ENCODE data around the gene CCDC12.
A peak's percentile ranks its signal among the peaks of the same experiment; 100 is the strongest.

The CCDC12 gene

DNA sequence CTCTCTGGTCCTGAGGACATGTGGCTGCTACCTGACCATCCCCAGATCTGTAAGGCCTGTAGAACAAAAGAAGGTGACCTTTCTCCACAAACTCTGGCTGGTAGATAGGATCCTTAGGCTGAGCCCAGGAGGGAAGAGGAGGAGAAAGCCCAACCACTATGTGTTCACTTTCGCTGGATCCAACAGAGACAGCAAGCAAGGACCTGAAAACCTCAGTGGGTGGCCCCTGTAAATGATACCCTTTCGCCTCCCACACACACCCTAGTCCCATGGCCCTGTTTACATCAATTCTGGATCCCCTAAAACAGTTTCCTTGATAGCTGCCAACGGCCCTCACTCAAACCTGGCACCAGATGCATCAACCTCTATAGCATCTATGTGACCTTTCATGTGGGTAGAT, 22.4 kb downstream of the CCDC12 start:
- no peak for DNase-seq

DNA sequence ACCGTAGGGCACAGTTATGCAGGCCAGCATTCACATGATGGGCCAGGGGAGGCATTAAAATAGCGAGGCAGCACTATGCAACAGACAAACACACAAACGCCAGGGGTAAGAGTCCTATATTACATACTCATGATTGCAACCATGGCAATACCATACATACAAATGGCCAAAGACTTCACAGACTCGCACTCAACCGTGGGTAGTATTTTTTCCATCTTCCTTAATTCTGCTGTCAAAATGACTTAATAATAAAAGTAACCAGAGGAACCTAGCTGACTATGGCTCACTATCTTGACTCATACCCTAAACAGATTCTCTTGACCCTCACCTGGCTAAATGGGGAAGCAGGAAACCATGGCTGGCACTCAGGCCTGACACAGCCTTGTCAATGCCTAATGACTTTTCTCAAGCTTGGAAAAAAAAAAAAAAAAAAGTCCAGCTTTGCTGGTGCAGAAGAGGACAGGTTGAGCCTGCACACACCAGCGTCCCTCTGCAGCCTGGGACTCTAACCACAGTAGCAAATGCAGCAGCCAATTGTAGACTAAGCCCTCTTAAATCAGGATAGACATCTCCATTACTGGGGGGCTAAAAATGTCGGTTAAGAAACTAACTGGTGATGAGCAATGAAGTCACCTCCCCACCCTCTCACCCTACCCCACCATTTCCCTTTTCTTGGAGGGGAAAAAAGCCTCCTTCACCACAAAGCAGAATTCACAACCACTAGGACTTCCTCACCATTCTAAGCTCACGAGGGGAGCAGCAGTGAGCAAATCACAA, 23.1 kb downstream of the CCDC12 start:
- no peak for DNase-seq

DNA sequence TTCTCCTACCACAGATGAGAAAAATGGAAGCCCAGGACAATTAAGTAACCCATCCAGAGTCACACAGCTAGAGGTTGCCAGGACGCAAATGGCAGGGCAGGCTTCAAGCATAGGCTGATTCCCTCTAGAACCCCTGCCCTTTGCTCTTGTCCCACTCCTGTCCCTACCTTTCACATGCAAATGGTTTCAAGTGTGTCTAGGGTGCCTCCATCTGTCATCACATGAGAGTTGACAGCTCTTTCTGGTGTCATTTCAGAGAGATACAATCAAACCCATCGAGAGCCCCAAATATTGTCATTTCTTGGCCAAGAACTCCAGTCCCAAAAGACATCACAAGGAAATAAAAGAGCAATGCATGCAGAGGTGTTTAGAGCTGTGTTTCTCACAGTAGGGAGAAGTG, 23.7 kb downstream of the CCDC12 start:
- DNase-seq, result no peak

DNA sequence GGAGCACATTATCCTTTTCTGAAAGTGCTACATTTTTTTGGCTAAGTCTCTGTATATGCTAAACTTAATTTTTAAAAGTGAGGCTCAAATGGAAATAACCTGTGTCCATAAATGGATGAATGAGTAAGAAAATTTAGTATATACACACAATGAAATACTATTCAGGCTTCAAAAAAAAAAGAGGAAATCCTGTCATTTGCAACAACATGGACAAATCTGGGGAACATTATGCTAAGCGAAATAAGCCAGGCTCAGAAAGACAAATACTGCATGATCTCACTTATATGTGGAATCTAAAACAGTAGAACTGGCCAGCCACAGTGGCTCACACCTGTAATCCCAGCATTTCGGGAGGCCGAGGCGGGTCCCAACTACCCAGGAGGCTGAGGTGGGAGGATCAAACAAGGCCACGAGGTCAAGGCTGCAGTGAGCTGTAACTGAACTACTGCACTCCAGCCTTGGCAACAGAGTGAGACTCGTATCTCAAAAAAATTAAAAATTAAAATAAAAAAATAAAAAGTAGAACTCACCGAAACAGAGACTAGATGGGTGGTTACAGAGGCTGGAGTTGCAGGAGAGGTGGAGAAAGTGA, 25.8 kb downstream of the CCDC12 start:
- no peak for DNase-seq

DNA sequence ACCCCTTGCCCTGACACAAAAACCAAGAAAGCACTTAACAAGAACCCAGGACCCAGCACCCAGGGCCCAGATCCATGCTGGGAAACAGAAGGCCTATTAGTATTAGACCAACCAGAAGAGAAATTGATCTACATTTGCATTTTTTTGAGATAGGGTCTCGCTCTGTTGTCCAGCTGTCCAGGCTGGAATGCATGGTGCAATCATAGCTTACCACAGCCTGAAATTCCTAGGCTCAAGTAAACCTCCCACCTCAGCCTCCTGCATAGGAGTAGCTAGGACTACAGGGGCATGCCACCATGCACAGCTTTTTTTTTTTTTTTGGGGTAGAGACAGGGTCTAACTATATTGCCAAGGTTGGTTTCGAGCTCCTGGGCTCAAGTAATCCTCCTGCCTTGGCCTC, 26.4 kb downstream of the CCDC12 start:
- DNase-seq, result no peak

DNA sequence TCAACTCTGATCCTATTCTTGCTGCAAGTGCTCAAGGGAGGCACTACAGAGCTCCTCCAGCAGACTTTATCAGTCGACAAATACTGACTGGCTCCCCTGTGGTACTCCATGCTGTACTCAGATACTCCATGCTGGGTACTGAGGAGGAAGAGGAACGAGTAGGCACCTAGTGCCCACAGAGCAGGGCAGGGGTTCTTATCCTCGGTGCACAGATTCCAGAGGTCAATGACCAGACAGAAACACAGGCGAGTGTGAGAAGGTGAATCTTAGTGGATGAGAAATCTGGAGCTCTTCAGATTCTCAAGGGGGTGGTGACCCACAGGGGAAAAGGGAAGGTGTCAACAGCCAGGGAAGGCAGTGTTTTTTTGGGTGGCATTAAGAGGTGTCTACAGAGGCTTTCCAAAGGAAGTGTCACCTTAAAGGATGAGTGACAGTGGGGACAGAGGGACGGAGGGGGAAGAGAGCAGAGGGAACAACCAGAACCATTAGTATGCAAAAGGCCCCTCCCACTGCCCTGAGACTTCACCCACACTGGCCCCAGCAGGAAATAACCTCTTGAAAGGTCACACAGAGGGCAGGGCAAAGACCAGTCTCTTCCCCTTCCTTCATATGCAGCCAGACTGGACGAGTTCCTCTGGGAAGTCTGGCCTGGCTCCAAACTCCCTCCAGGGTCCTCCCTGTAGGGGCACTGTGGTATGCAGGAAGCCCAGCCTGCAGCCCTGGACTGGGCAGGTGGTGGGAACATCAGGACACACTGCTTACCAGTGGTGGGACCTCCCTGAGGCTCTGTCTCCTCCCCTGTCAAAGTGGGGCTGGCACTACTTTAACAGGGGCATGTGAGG, 27.5 kb downstream of the CCDC12 start:
- no peak for DNase-seq

DNA sequence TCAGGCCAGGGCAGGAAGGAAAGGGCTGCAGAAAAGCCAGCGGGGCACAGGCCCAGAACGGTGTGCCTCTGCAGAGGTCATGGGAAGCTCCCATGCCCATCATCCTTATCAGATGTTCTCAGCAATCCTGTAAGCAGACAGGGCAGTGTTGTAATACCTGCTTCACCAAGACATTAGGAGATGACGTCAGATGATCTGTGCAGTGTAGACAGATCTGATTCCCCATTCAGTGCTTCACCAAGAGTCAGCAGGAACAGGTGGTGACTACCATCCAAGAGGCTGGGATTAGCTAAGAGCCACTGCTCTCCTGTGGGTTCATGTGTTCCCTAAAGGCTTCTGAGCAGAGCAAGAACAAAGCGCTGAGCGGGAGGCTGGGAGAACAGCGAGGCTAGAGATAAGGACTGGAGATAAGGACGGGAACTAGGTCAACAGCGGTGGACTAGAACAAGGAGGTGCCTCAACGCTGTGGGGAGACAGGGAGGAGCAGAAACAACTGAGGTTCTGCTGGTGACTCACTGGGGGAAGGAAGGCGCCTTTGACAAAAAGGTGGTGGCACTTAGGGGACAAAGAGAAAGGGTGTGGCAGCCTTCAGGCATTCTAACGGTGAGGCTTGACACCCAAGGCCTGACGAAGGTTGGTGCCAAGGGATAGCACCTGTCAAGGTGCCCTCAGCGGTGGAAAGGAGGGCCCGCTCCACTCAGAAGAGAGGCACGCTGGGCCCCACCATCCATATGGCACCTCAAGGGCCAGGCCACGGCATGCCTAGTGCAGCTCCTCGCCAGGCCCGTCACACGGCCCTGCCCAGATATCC, 28.4 kb downstream of the CCDC12 start:
- DNase-seq, result no peak

DNA sequence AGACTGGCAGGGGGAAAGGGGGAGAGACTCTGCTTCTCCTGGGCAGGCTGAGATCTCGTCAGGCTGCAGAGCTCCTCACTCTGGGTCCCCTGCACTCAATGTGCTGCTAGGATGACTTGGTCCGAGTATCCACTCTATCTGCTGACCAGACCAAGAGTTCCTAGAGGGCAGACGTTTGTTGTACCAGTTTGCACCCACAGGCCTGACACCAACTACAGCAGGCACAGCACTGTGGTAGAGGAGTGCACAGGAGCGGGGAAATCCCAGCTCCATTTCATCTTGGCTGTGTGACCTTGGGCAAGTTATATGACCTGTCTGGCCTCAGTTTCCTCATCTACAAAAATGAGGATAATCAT, 29.0 kb downstream of the CCDC12 start:
- DNase-seq, result no peak

DNA sequence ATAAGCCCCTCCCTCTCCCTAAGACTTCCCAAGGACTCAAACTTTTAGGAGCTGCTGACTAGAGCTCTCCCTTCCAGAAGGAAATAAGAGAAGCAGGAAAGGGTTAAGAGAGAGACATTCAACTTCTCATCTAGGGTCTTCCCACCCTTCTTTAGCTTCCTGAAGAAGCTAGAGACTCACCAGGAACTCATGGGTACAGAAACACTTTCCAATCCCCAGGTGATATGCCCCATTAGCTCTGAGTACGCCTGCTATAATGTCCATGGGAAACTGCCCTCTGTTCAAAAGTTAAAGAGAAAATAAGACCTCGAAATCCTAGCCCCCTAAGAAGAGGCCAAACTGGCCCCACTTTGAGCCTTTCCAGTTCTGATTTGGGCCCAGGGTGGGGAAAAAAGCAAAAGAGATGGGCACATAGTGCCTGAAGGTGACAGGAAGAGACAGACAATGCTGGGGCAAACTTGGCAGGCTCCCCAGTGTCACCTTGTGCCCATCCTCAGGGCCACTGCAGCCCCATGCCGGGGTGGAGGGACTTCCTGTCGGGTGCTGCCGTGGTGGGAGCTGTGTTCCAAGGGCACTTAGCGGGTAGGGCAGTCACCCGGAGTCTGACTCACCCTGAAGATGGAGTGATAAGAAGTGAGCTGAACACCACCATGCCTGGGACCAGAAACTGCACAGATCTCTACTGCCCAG, 29.5 kb downstream of the CCDC12 start:
- DNase-seq, result peak; percentile 69

DNA sequence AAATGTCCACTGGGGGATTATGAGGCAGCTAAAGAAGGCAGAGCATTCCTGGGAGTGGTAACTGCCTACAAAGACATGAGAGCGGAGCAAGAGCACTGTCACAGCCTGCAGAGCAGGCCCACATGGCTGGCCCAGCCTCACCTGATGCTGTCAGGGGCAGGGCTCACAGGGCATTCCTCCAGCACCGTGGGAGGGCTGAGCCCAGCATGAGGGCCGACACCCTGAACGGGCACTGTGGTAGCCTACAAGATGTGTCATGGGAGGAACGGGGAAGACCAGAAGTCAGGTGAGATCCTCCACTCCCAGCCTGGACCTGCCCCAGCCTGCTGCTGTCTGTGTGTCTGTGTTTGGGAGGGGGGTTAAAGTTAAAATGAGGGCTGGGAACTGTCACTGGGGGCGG, 30.1 kb downstream of the CCDC12 start:
- DNase-seq, result no peak

DNA sequence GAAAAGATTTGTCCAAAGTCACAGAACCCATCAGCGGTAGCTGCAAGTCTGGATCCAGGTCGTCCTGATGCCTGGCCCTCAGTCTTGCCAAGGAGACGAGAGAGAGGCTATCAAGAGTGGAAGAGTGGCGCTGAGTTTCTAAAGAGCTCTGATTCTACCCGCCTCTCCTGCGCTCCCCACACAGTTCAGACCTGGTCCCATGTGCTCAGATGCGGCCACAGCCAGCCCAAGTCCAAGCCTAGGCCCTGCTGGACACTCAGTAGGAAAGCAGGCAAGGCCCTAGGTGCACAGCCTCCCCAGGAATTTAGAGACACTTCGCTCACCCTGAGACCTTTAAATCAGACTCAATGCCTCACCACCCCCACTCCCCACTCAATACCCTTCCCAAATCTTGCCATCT, 32.4 kb downstream of the CCDC12 start:
- no peak for DNase-seq

DNA sequence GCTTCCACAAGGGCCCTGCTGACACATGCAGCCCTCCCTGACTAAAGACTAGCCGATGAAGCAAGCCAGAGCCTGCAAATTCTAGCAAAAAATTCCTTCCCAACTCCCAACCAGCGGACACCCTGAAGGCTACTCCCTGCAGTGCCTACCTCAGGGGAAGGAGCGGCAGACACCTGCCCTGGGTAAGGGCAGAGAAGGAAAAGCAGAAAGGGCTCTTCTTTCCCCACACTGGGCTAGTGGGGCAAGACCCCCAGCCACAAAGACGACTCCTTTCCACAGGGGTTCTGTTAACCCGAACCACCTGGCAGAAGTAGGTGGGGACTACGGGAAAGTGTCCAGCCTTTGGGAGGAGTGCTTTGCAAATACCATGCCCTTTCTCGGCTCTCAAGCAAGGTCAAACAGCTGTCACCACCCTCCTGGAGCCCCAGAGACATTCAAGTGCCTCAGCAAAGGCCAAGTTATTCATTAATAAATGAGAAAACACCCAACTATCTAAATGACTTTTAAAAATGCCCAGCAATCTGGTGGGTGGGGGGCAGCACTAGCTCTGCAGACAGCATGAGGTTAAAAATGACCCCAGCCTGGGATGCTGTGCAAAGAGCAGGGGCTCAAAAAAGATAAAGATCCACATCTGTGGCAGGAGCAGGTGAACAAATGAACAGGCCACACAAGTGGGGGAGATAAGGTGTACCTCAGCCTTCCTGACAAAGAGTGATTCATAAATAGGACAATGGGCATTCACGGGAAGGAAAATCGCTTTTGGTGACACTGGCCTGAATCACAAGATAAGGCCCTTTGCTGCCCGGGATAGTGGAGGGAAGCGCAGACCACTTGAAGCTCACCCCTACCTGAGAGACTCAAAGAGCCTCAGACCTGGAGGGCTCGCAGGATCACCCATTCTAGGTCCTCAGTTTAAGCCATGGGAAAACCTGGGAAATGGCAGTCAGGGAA, 33.0 kb downstream of the CCDC12 start:
- DNase-seq, result no peak

DNA sequence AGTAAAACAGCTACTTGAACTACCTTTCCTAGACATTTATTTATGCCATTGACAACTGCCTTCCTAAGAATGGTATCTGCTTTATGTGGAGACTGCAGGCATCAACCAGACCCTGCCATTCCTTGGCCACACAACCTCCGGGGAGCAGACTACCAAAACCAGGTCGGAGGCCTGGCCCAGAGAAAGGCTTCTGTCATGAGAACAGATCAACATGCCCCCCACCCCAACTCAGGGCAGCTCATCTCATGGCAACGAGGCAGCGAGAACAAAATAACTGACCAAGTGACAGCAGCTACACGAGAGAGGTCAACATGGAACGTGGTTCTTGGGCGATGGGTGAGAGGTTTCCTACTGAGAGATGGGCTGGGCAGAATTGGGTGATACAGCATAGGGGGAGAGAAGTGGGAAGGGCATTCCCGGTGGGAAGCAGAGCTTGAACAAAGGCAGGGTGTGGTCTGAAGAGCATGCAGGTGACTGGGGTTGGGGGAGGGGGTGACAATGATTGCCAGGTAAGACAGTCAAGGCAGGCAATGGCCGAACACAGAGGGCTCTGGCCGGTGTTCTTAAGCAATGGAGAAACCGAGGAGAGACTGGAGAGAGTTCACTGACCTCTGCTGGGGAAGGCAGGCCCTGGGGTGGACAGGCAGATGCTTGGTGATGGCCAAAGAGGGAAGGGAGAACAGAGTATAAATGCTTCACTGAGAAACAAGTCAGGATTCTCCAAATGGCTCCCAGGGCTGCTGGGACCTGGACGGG, 33.9 kb downstream of the CCDC12 start:
- DNase-seq, result no peak

DNA sequence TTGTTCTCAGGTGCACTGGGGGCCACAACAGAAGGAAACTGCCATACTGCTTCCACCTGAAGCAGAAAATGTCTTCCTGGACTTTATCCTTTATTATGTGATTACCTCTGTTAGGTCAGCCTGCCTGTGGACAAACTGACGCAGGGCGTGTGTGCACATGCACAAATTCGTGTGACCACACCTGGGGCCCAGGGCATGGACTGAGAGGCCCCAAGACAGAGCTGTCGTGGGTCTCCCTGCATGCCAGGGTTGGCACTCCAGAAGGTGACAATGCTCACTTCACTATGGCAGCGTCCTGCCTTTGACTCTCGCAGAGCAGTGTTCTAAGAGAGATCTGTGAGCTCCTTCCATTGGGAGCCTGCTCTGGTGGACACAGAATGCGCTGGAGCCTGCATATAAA, 34.5 kb downstream of the CCDC12 start:
- no peak for DNase-seq

DNA sequence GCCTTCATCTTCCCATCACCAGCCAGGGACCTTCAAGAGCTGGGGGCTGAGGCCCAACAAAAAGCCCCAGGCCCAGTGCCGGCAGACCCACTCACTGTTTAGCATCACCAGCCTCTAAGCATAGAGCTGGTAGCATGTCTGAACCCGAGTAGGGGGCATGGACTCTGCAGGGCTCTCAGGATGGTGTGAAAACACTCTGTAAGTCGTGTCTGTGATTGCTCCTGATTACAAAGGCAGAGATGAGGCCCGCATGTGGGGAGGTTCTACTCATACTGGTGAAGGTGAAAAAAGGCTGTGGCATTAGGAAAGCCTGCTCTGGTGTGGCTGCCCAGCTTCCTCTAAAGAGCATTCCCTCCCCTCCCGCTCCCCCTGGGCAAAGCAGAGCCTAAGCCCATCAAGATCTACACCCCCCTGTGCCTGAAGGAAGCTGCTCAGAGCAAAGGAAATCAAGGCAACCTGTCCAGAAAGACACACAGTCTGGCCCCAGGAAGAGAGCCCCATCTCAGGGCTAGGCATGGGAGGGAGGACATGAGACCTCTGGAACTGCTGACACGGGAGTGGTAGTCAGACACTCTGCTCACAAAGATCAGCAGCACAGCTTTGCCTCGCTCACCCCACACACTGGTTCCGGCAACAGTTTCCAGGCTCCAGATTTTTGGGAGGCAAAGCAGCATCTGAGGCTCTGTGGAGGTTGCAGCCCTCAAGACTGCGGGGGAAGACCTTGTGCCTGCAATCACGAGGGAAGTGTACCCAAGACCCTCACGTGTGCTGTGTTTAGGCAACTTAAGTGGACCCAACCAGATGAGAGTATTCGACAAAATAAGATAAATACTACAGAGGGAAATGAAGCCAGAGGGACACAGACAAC, 36.7 kb downstream of the CCDC12 start:
- no peak for DNase-seq

DNA sequence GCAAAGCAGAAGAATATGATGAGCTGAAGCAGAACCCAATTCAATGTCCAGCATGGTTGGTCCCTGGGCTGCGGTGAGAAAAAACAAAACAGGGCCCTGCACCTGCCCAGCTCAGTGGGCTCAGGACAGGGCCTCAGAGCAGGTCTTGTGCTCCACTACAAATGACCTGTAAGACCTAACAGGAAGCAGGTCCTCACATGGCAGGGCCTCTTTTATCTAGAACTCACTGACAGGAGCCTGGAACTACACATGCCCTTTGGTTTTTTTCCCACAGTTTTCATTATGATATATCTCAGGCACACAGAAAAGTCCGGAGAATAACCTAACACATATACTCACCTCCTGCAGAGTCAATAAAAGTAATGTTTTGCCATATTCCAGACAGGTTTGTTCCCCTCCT, 38.4 kb downstream of the CCDC12 start:
- DNase-seq, result no peak

DNA sequence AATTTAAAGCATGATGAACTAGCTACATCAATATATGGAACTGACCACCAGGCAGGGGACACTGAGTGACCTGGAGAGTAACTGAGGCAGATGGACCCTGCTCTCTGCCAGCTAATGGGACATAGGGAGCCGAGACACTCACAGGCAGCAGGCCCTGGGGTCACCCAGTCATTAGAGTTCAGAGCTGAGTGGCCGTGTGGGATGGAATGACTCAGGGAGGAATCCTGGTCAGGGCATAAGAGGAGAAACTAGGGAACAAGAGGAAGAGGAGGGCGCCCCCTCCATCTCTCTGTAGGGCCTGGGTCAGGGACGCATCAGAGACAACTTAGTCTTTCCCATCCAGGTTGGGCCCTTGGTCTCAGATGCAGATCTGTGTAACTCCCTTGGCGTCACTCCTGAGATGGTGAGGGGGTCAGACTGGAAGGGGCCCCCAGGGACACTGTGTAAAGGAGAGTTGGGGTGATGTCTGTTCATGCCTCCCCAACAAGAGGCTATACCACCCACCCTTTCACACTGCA, 39.8 kb downstream of the CCDC12 start:
- DNase-seq, result no peak

DNA sequence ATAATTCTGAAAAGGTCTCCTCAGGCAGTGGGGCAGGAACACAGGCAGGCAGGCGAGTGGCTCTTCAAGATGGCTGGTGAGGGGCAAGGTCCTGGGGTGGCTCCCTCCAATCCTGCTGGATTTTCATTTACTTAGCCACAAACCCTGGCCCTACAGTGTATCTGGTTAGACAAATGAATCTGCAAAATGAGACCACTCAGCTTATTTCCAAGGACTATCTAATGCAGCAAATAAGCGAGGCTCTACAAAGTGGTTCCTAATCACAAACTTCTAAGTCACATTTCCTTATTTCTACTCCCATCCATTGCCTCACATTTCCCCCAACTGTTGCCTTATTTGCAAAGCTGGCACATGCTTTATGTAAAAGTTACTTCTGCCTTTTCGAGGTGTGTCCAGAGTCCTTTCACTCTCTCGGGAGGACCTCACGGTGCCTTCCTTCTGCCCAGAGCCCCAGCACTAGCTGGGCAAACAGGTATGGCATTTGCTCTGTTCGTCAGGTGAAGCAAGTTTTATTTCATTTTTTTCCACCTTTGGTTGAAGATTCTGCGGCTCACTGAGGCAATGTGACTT, 40.5 kb downstream of the CCDC12 start:
- DNase-seq, result no peak
